HEK293T (cell line): Measurements from ENCODE around the gene IGSF5.

ENCODE experiments used
- CTCF ChIA-PET: fragments of 350-600 bp; formaldehyde crosslinking; extraction: SDS; loops from one replicate; lab custom pipeline; 2021; ENCODE audit warnings: antibody characterized with exemption, inconsistent platforms; lab: Yijun Ruan, JAX
- POLR2A ChIA-PET: fragments of 350-600 bp; formaldehyde crosslinking; extraction: SDS; loops from one replicate; lab custom pipeline; 2020; ENCODE audit warnings: antibody characterized with exemption, inconsistent platforms; lab: Yijun Ruan, JAX
- DNase-seq: peaks from one replicate; pipeline ENCODE4 v3.0.0; 2012; ENCODE audit warnings: mixed read lengths; ENCODE audit errors: extremely low spot score
- ARNT ChIP-seq: fragments of 450-650 bp; IDR thresholded peaks from 2 replicates; pipeline ENCODE4 v1.6.1; 2017; ENCODE audit warnings: mild to moderate bottlenecking
- BHLHE40 ChIP-seq: fragments of 450-650 bp; IDR thresholded peaks from 2 replicates; pipeline ENCODE4 v1.6.1; 2016; ENCODE audit warnings: mild to moderate bottlenecking, moderate library complexity, borderline replicate concordance
- CTBP1 ChIP-seq: fragments of 450-650 bp; IDR thresholded peaks from 2 replicates; pipeline ENCODE4 v1.6.1; 2016; ENCODE audit warnings: borderline replicate concordance
- ELF4 ChIP-seq: fragments of 450-650 bp; IDR thresholded peaks from 2 replicates; pipeline ENCODE4 v1.6.1; 2017; ENCODE audit warnings: antibody characterized with exemption
- FOXA1 ChIP-seq: fragments of 450-650 bp; IDR thresholded peaks from 2 replicates; pipeline ENCODE4 v1.6.1; 2016; ENCODE audit warnings: mild to moderate bottlenecking
- FOXK2 ChIP-seq: fragments of 450-650 bp; IDR thresholded peaks from 2 replicates; pipeline ENCODE4 v1.6.1; 2016; ENCODE audit warnings: mild to moderate bottlenecking
- FOXM1 ChIP-seq: fragments of 450-650 bp; IDR thresholded peaks from 2 replicates; pipeline ENCODE4 v1.6.1; 2017; ENCODE audit warnings: mild to moderate bottlenecking, borderline replicate concordance
- HDGF ChIP-seq: fragments of 450-650 bp; IDR thresholded peaks from 2 replicates; pipeline ENCODE4 v1.6.1; 2017; ENCODE audit warnings: antibody characterized with exemption, borderline replicate concordance
- L3MBTL2 ChIP-seq: fragments of 450-650 bp; conservative IDR thresholded peaks from 2 replicates; pipeline ENCODE4 v1.6.1; 2016; ENCODE audit warnings: mild to moderate bottlenecking
- LEF1 ChIP-seq: fragments of 450-650 bp; IDR thresholded peaks from 2 replicates; pipeline ENCODE4 v1.6.1; 2017; ENCODE audit warnings: mild to moderate bottlenecking, borderline replicate concordance
- NFRKB ChIP-seq: fragments of 450-650 bp; IDR thresholded peaks from 2 replicates; pipeline ENCODE4 v1.6.1; 2016; ENCODE audit warnings: mild to moderate bottlenecking, moderate library complexity
- PKNOX1 ChIP-seq: fragments of 450-650 bp; IDR thresholded peaks from 2 replicates; pipeline ENCODE4 v1.6.1; 2016
- SP1 ChIP-seq: fragments of 450-650 bp; IDR thresholded peaks from 2 replicates; pipeline ENCODE4 v1.6.1; 2017
- SUZ12 ChIP-seq: fragments of 450-650 bp; IDR thresholded peaks from 2 replicates; pipeline ENCODE4 v1.6.1; 2016; ENCODE audit warnings: mild to moderate bottlenecking
- TARDBP ChIP-seq: fragments of 450-650 bp; IDR thresholded peaks from 2 replicates; pipeline ENCODE4 v1.6.1; 2016
- ZNF384 ChIP-seq: fragments of 450-650 bp; IDR thresholded peaks from 2 replicates; pipeline ENCODE4 v1.6.1; 2016

Gene IGSF5

GRCh38 chr21:39715804-39716397 lies 29.1 kb upstream of the IGSF5 start:
- TF ChIP-seq SP1 (no peak), FOXM1 (no peak), TARDBP (no peak), HDGF (no peak), ARNT (no peak)
- peak; percentile 48 for DNase-seq
- POLR2A ChIA-PET, result no interaction called here
- CTCF ChIA-PET, result no interaction called here

GRCh38 chr21:39720126-39720778 lies 24.7 kb upstream of the IGSF5 start:
- POLR2A ChIA-PET, result no interaction called here
- TF ChIP-seq NFRKB (no peak), PKNOX1 (no peak), FOXM1 (no peak), BHLHE40 (no peak), ARNT (no peak), CTBP1 (no peak), SUZ12 (no peak), ELF4 (no peak), TARDBP (no peak), ZNF384 (no peak), HDGF (no peak), L3MBTL2 (no peak), FOXA1 (no peak), FOXK2 (no peak), SP1 (no peak)
- CTCF ChIA-PET, result no interaction called here
- DNase-seq, result no peak

GRCh38 chr21:39721885-39722284 lies 23.1 kb upstream of the IGSF5 start:
- TF ChIP-seq ZNF384 (no peak), ARNT (no peak), L3MBTL2 (no peak), SP1 (no peak), TARDBP (no peak), FOXA1 (no peak), CTBP1 (no peak), ELF4 (no peak), NFRKB (no peak), LEF1 (no peak), HDGF (no peak), SUZ12 (no peak), FOXM1 (no peak)
- DNase-seq, result no peak
- POLR2A ChIA-PET, result no interaction called here
- CTCF ChIA-PET, result interaction anchor here (0.7 kb wide), 1 partner anchor 111 kb away, joined by 3 read pairs; no protein-coding TSS in a partner anchor

GRCh38 chr21:39724944-39725343 lies 20.0 kb upstream of the IGSF5 start:
- TF ChIP-seq NFRKB, result no peak
- TF ChIP-seq L3MBTL2, result no peak
- TF ChIP-seq ELF4, result no peak
- TF ChIP-seq HDGF, result no peak
- ChIA-PET POLR2A (no interaction called here), CTCF (no interaction called here)
- no peak for DNase-seq

GRCh38 chr21:39726133-39726532 lies 18.9 kb upstream of the IGSF5 start:
- DNase-seq, result no peak
- ChIA-PET POLR2A (no interaction called here), CTCF (interaction anchor here (0.6 kb wide), 1 partner anchor 71 kb away, joined by 5 read pairs; no protein-coding TSS in a partner anchor)
- TF ChIP-seq CTBP1 (no peak), TARDBP (no peak), ZNF384 (no peak)

GRCh38 chr21:39727401-39728120 lies 17.4 kb upstream of the IGSF5 start:
- no peak for TF ChIP-seq ELF4
- no peak for TF ChIP-seq BHLHE40
- no peak for TF ChIP-seq CTBP1
- no peak for TF ChIP-seq L3MBTL2
- no peak for TF ChIP-seq SP1
- no peak for TF ChIP-seq ARNT
- TF ChIP-seq FOXK2, result no peak
- TF ChIP-seq TARDBP, result no peak
- TF ChIP-seq HDGF, result no peak
- no peak for TF ChIP-seq FOXA1
- no peak for TF ChIP-seq ZNF384
- TF ChIP-seq FOXM1, result no peak
- TF ChIP-seq PKNOX1, result no peak
- no peak for TF ChIP-seq LEF1
- no peak for TF ChIP-seq NFRKB
- TF ChIP-seq SUZ12, result no peak
- CTCF ChIA-PET, result no interaction called here
- POLR2A ChIA-PET, result no interaction called here
- DNase-seq, result no peak

GRCh38 chr21:39728341-39728740 lies 16.6 kb upstream of the IGSF5 start:
- TF ChIP-seq PKNOX1, result no peak
- ChIA-PET CTCF (no interaction called here), POLR2A (no interaction called here)
- no peak for DNase-seq
